Measurements from ENCODE around the gene WASL.

The WASL gene

GRCh38 chr7:123687727-123688126 lies 61.1 kb downstream of the WASL start:
- no peak for DNase-seq

GRCh38 chr7:123687161-123687560 lies 61.6 kb downstream of the WASL start:
- no peak for DNase-seq

GRCh38 chr7:123682690-123683089 lies 66.1 kb downstream of the WASL start:
- peak; percentile 64 for DNase-seq

GRCh38 chr7:123681561-123681960 lies 67.2 kb downstream of the WASL start:
- DNase-seq = no peak

- DNase-seq = no peak
These were observed 68.2 kb downstream of the WASL start for GRCh38 chr7:123680580-123680979.

- DNase-seq = no peak
These were observed 69.2 kb downstream of the WASL start for GRCh38 chr7:123679614-123680013.

- DNase-seq = no peak
These were observed 71.6 kb downstream of the WASL start for GRCh38 chr7:123677061-123677715.

- peak; percentile 56 for DNase-seq
These were observed 73.7 kb downstream of the WASL start for GRCh38 chr7:123675181-123675473.

GRCh38 chr7:123674399-123675180 lies 74.2 kb downstream of the WASL start:
- no peak for DNase-seq

- no peak for DNase-seq
These were observed 74.9 kb downstream of the WASL start for GRCh38 chr7:123673752-123674398.

- no peak for DNase-seq
These were observed 75.6 kb downstream of the WASL start for GRCh38 chr7:123673137-123673732.

- DNase-seq = no peak
These were observed 79.3 kb downstream of the WASL start for GRCh38 chr7:123669485-123669884.

GRCh38 chr7:123666492-123666891 lies 82.3 kb downstream of the WASL start:
- DNase-seq = no peak

GRCh38 chr7:123665896-123666295 lies 82.9 kb downstream of the WASL start:
- DNase-seq = no peak

- DNase-seq = no peak
These were observed 83.6 kb downstream of the WASL start for GRCh38 chr7:123665157-123665556.

- no peak for DNase-seq
These were observed 85.6 kb downstream of the WASL start for GRCh38 chr7:123663200-123663599.

- no peak for DNase-seq
These were observed 86.0 kb downstream of the WASL start for GRCh38 chr7:123662755-123663154.

- DNase-seq = no peak
These were observed 86.5 kb downstream of the WASL start for GRCh38 chr7:123662293-123662692.

- DNase-seq = no peak
These were observed 87.0 kb downstream of the WASL start for GRCh38 chr7:123661765-123662164.

- no peak for DNase-seq
These were observed 88.1 kb downstream of the WASL start for GRCh38 chr7:123660514-123661354.

GRCh38 chr7:123658023-123658422 lies 90.8 kb downstream of the WASL start:
- no peak for DNase-seq

- DNase-seq = no peak
These were observed 91.5 kb downstream of the WASL start for GRCh38 chr7:123657304-123657685.
